ENCODE data around the gene MAP1LC3A.

GRCh38 chr20:34570859-34571306, 12.4 kb downstream of the MAP1LC3A start:
- no peak for TF ChIP-seq CTCF (IDR thresholded peaks at IDR 0.05; ENCODE audit: low read depth, low read length)
- no peak for TF ChIP-seq EZH2phosphoT487 (IDR thresholded peaks at IDR 0.05; ENCODE audit: low read depth)
